ENCODE results near the gene MRPL11.

The MRPL11 gene

GRCh38 chr11:66428933-66429332 lies 9.7 kb downstream of the MRPL11 start:
- DNase-seq, result no peak

- DNase-seq, result no peak
These were observed 12.3 kb downstream of the MRPL11 start for GRCh38 chr11:66426314-66426713.

GRCh38 chr11:66421492-66422205 lies 17.0 kb downstream of the MRPL11 start:
- DNase-seq, result peak; percentile 32

GRCh38 chr11:66420671-66421476 lies 17.8 kb downstream of the MRPL11 start, which contains the start of gene NPAS4:
NPAS4 (plus strand) TSS chr11:66421035; CDS start chr11:66421180, 145 bp downstream.
- no peak for DNase-seq

GRCh38 chr11:66419825-66420224 lies 18.8 kb downstream of the MRPL11 start:
- no peak for DNase-seq

- DNase-seq, result no peak
These were observed 19.7 kb downstream of the MRPL11 start for GRCh38 chr11:66418986-66419308.

- no peak for DNase-seq
These were observed 20.3 kb downstream of the MRPL11 start for GRCh38 chr11:66418168-66418985.

- no peak for DNase-seq
These were observed 21.6 kb downstream of the MRPL11 start for GRCh38 chr11:66417000-66417399.

GRCh38 chr11:66415423-66415822 lies 23.2 kb downstream of the MRPL11 start:
- DNase-seq, result no peak

- DNase-seq, result no peak
These were observed 24.3 kb downstream of the MRPL11 start for GRCh38 chr11:66414120-66414934.

- DNase-seq, result no peak
These were observed 25.5 kb downstream of the MRPL11 start for GRCh38 chr11:66413167-66413566.

GRCh38 chr11:66412110-66412509 lies 26.5 kb downstream of the MRPL11 start:
- no peak for DNase-seq

- DNase-seq, result no peak
These were observed 27.3 kb downstream of the MRPL11 start for GRCh38 chr11:66411323-66411722.

GRCh38 chr11:66410191-66410590 lies 28.5 kb downstream of the MRPL11 start:
- no peak for DNase-seq

GRCh38 chr11:66409226-66409625 lies 29.4 kb downstream of the MRPL11 start:
- DNase-seq, result no peak

- DNase-seq, result peak; percentile 49
These were observed 30.0 kb downstream of the MRPL11 start for GRCh38 chr11:66408488-66409214.

GRCh38 chr11:66407651-66408050 lies 31.0 kb downstream of the MRPL11 start:
- no peak for DNase-seq

- DNase-seq, result no peak
These were observed 44.7 kb downstream of the MRPL11 start for GRCh38 chr11:66393954-66394353.

- DNase-seq, result no peak
These were observed 47.3 kb downstream of the MRPL11 start for GRCh38 chr11:66391322-66391721.

GRCh38 chr11:66388780-66389386 lies 49.8 kb downstream of the MRPL11 start:
- peak; percentile 23 for DNase-seq
